ENCODE measurements around the gene RIPK3.
"Not testable (repeated sequence)": the region's sequence is repeated elsewhere in the genome, so short reads cannot be mapped to it uniquely, and the experiment has no call there.

RIPK3 gene

GRCh38 chr14:24377126-24377525, 37.3 kb upstream of the RIPK3 start:
- H3K27ac ChIP-seq, result no peak overlapping the region
- no peak overlapping the region for H3K4me3 ChIP-seq (ENCODE audit: low read depth, low read length)
- TF ChIP-seq CTCF (IDR thresholded peaks at IDR 0.05), result no peak
- H3K4me2 ChIP-seq (ENCODE audit: low read length), result no peak overlapping the region
- H3K9me3 ChIP-seq (ENCODE audit: control insufficient read depth, low read length), result no peaks in the 10 kb centered on the region
- no peak overlapping the region for H3K9ac ChIP-seq
- H3K27me3 ChIP-seq (ENCODE audit: control insufficient read depth, insufficient read depth, low read length), result no peaks in the 10 kb centered on the region
- H3K36me3 ChIP-seq (ENCODE audit: control insufficient read depth, insufficient read depth, low read length), result no peaks in the 10 kb centered on the region
- H3K79me2 ChIP-seq, result no peaks in the 10 kb centered on the region
- H3K4me1 ChIP-seq, result peaks cover 14% of the 10 kb centered on the region
- H2AFZ ChIP-seq, result peak overlapping the region; percentile 47

- Histone ChIP-seq H3K27me3 (ENCODE audit: control insufficient read depth, insufficient read depth, low read length) (no peaks in the 10 kb centered on the region), H2AFZ (no peak overlapping the region), H3K4me2 (ENCODE audit: low read length) (no peak overlapping the region), H3K4me3 (ENCODE audit: low read depth, low read length) (no peak overlapping the region), H3K4me1 (peaks cover 14% of the 10 kb centered on the region), H3K27ac (no peak overlapping the region), H3K9me3 (ENCODE audit: control insufficient read depth, low read length) (no peaks in the 10 kb centered on the region), H3K79me2 (no peaks in the 10 kb centered on the region), H3K36me3 (ENCODE audit: control insufficient read depth, insufficient read depth, low read length) (no peaks in the 10 kb centered on the region), H3K9ac (no peak overlapping the region)
- no peak for TF ChIP-seq CTCF (IDR thresholded peaks at IDR 0.05)
Observed at GRCh38 chr14:24376448-24377070, 36.8 kb upstream of the RIPK3 start.

GRCh38 chr14:24372701-24373416, 33.1 kb upstream of the RIPK3 start:
- no peak overlapping the region for H3K4me3 ChIP-seq (ENCODE audit: low read depth, low read length)

GRCh38 chr14:24371605-24372004, 31.8 kb upstream of the RIPK3 start:
- H3K9me3 ChIP-seq (ENCODE audit: control insufficient read depth, low read length); H3K4me2 ChIP-seq (ENCODE audit: low read length); H3K4me3 ChIP-seq (ENCODE audit: low read depth, low read length); H3K79me2 ChIP-seq; H3K36me3 ChIP-seq (ENCODE audit: control insufficient read depth, insufficient read depth, low read length); H3K27ac ChIP-seq; H3K9ac ChIP-seq; H3K27me3 ChIP-seq (ENCODE audit: control insufficient read depth, insufficient read depth, low read length); H2AFZ ChIP-seq: not testable (repeated sequence)
- H3K4me1 ChIP-seq, result peaks cover 11% of the 10 kb centered on the region

More at GRCh38 chr14:24372701-24373416, 33.1 kb upstream of the RIPK3 start:
- Histone ChIP-seq H3K36me3 (ENCODE audit: control insufficient read depth, insufficient read depth, low read length) (no peaks in the 10 kb centered on the region), H3K9me3 (ENCODE audit: control insufficient read depth, low read length) (no peaks in the 10 kb centered on the region), H3K79me2 (no peaks in the 10 kb centered on the region), H3K4me2 (ENCODE audit: low read length) (no peak overlapping the region), H3K4me1 (peaks cover 11% of the 10 kb centered on the region), H3K27me3 (ENCODE audit: control insufficient read depth, insufficient read depth, low read length) (no peaks in the 10 kb centered on the region), H3K9ac (no peak overlapping the region), H2AFZ (no peak overlapping the region), H3K27ac (no peak overlapping the region)
- no peak for TF ChIP-seq CTCF (IDR thresholded peaks at IDR 0.05)

GRCh38 chr14:24370748-24371147, 31.0 kb upstream of the RIPK3 start:
- no peak for TF ChIP-seq CTCF (IDR thresholded peaks at IDR 0.05)
- H3K4me3 ChIP-seq (ENCODE audit: low read depth, low read length), result no peak overlapping the region
- peaks cover 15% of the 10 kb centered on the region for H3K4me1 ChIP-seq
- no peak overlapping the region for H3K4me2 ChIP-seq (ENCODE audit: low read length)
- no peak overlapping the region for H3K9ac ChIP-seq
- no peak overlapping the region for H3K27ac ChIP-seq
- H3K36me3 ChIP-seq (ENCODE audit: control insufficient read depth, insufficient read depth, low read length), result no peaks in the 10 kb centered on the region
- no peaks in the 10 kb centered on the region for H3K27me3 ChIP-seq (ENCODE audit: control insufficient read depth, insufficient read depth, low read length)
- H3K79me2 ChIP-seq, result no peaks in the 10 kb centered on the region
- no peaks in the 10 kb centered on the region for H3K9me3 ChIP-seq (ENCODE audit: control insufficient read depth, low read length)
- H2AFZ ChIP-seq, result no peak overlapping the region

Data from parathyroid adenoma (tissue), 2 donors.